ENCODE measurements around the gene IPPK. TPM values are rescaled to one million over a fixed set of nuclear protein-coding genes. Genes with fewer than 3 reads are reported as not detected.

The IPPK gene
- total RNA-seq, 1 donor from 2014 or later: 10.1 TPM

- TF ChIP-seq CTCF (IDR thresholded peaks at IDR 0.05; ENCODE audit: unreplicated experiment): no peak
- Mint-ChIP-seq H3K27me3 (ENCODE audit: unreplicated experiment) (peaks cover 7% of the 10 kb centered on the region), H3K4me3 (ENCODE audit: unreplicated experiment) (peak overlapping the region; percentile 15), H3K9me3 (ENCODE audit: unreplicated experiment) (no peaks in the 10 kb centered on the region), H3K27ac (ENCODE audit: unreplicated experiment) (no peak overlapping the region), H3K4me1 (ENCODE audit: unreplicated experiment) (peaks cover 8% of the 10 kb centered on the region), H3K36me3 (ENCODE audit: low read depth, unreplicated experiment) (peaks cover 10% of the 10 kb centered on the region)
- DNase-seq (ENCODE audit: low spot score): no peak
Measured at GRCh38 chr9:92603100-92603499, 66.8 kb downstream of the IPPK start.

- peaks cover 10% of the 10 kb centered on the region for H3K36me3 Mint-ChIP-seq (ENCODE audit: low read depth, unreplicated experiment)
- H3K4me3 Mint-ChIP-seq (ENCODE audit: unreplicated experiment): no peak overlapping the region
- no peaks in the 10 kb centered on the region for H3K9me3 Mint-ChIP-seq (ENCODE audit: unreplicated experiment)
- no peak overlapping the region for H3K27ac Mint-ChIP-seq (ENCODE audit: unreplicated experiment)
- no peak for TF ChIP-seq CTCF (IDR thresholded peaks at IDR 0.05; ENCODE audit: unreplicated experiment)
- DNase-seq (ENCODE audit: low spot score): no peak
- H3K4me1 Mint-ChIP-seq (ENCODE audit: unreplicated experiment): peaks cover under 1% of the 10 kb centered on the region
- H3K27me3 Mint-ChIP-seq (ENCODE audit: unreplicated experiment): peaks cover 7% of the 10 kb centered on the region
Measured at GRCh38 chr9:92602413-92602812, 67.5 kb downstream of the IPPK start.

- Mint-ChIP-seq H3K36me3 (ENCODE audit: low read depth, unreplicated experiment) (peaks cover 10% of the 10 kb centered on the region), H3K9me3 (ENCODE audit: unreplicated experiment) (no peaks in the 10 kb centered on the region), H3K27ac (ENCODE audit: unreplicated experiment) (no peak overlapping the region), H3K27me3 (ENCODE audit: unreplicated experiment) (peaks cover 7% of the 10 kb centered on the region), H3K4me1 (ENCODE audit: unreplicated experiment) (no peaks in the 10 kb centered on the region), H3K4me3 (ENCODE audit: unreplicated experiment) (no peak overlapping the region)
- TF ChIP-seq CTCF (IDR thresholded peaks at IDR 0.05; ENCODE audit: unreplicated experiment): no peak
- no peak for DNase-seq (ENCODE audit: low spot score)
Measured at GRCh38 chr9:92601451-92601850, 68.5 kb downstream of the IPPK start.

- Mint-ChIP-seq H3K9me3 (ENCODE audit: unreplicated experiment) (no peaks in the 10 kb centered on the region), H3K4me1 (ENCODE audit: unreplicated experiment) (no peaks in the 10 kb centered on the region), H3K4me3 (ENCODE audit: unreplicated experiment) (no peak overlapping the region), H3K36me3 (ENCODE audit: low read depth, unreplicated experiment) (peaks cover 10% of the 10 kb centered on the region), H3K27me3 (ENCODE audit: unreplicated experiment) (peaks cover 7% of the 10 kb centered on the region), H3K27ac (ENCODE audit: unreplicated experiment) (no peak overlapping the region)
- no peak for DNase-seq (ENCODE audit: low spot score)
- TF ChIP-seq CTCF (IDR thresholded peaks at IDR 0.05; ENCODE audit: unreplicated experiment): no peak
Measured at GRCh38 chr9:92600462-92601261, 69.3 kb downstream of the IPPK start.

GRCh38 chr9:92599938-92600461 is 69.9 kb downstream of the IPPK start:
- H3K4me3 Mint-ChIP-seq (ENCODE audit: unreplicated experiment): no peak overlapping the region
- peaks cover 10% of the 10 kb centered on the region for H3K36me3 Mint-ChIP-seq (ENCODE audit: low read depth, unreplicated experiment)
- peaks cover 7% of the 10 kb centered on the region for H3K27me3 Mint-ChIP-seq (ENCODE audit: unreplicated experiment)
- H3K27ac Mint-ChIP-seq (ENCODE audit: unreplicated experiment): no peak overlapping the region
- no peak for DNase-seq (ENCODE audit: low spot score)
- H3K4me1 Mint-ChIP-seq (ENCODE audit: unreplicated experiment): no peaks in the 10 kb centered on the region
- H3K9me3 Mint-ChIP-seq (ENCODE audit: unreplicated experiment): no peaks in the 10 kb centered on the region
- TF ChIP-seq CTCF (IDR thresholded peaks at IDR 0.05; ENCODE audit: unreplicated experiment): no peak

All from endothelial cell (in vitro differentiated cells).